Retinal pigment epithelial cell (primary cell): Measurements from ENCODE around the gene PNLDC1.
"Not testable (repeated sequence)": the region's sequence is repeated elsewhere in the genome, so short reads cannot be mapped to it uniquely, and the experiment has no call there.

Source experiments
- DNase-seq: peaks from one replicate; pipeline ENCODE4 v3.0.0-alpha.2; 2010; ENCODE audit warnings: low read depth
- H3K4me3 ChIP-seq: 2 replicates; pipeline ENCODE4 v1.5.1; 2011; ENCODE audit warnings: mild to moderate bottlenecking, low read length, control low read depth, moderate library complexity
- CTCF ChIP-seq: conservative IDR thresholded peaks from 2 replicates; pipeline ENCODE4 v1.5.1; 2011; ENCODE audit warnings: low read depth, low read length, control low read depth, inconsistent platforms

The PNLDC1 gene

GRCh38 chr6:159858259-159858658 is 58.2 kb downstream of the PNLDC1 start:
- H3K4me3 ChIP-seq = no peak overlapping the region
- DNase-seq = no peak
- no peak for TF ChIP-seq CTCF

- no peak for DNase-seq
- no peak overlapping the region for H3K4me3 ChIP-seq
- TF ChIP-seq CTCF = no peak
These were observed 60.4 kb downstream of the PNLDC1 start for GRCh38 chr6:159860482-159860881.

DNA sequence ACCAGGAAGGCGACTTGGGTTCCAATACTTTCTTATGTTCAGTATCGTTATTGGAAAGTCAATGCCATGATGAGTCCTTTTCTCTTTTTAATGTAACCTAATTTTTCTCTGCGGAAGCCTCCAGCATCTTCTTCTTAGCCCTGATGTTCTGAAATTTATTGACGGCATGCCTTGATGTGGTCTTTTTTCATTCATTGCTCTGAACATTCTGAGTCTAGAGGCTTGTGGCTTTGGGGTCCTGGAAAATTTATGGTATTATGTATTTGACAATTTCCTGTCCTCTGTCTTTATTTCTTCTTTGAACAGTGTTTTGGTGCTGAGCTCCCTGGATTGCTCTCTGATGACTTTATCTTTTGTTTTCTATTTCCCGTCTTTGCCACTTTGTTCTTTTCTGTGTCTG is 62.0 kb downstream of the PNLDC1 start:
- no peak for TF ChIP-seq CTCF
- H3K4me3 ChIP-seq = no peak overlapping the region
- DNase-seq = no peak

GRCh38 chr6:159863341-159863740 is 63.3 kb downstream of the PNLDC1 start:
- TF ChIP-seq CTCF = peak; percentile 40
- DNase-seq = peak; percentile 14
- H3K4me3 ChIP-seq = not testable (repeated sequence)

- no peak overlapping the region for H3K4me3 ChIP-seq
- TF ChIP-seq CTCF = no peak
- DNase-seq = no peak
These were observed 65.3 kb downstream of the PNLDC1 start for GRCh38 chr6:159865226-159865920.

DNA sequence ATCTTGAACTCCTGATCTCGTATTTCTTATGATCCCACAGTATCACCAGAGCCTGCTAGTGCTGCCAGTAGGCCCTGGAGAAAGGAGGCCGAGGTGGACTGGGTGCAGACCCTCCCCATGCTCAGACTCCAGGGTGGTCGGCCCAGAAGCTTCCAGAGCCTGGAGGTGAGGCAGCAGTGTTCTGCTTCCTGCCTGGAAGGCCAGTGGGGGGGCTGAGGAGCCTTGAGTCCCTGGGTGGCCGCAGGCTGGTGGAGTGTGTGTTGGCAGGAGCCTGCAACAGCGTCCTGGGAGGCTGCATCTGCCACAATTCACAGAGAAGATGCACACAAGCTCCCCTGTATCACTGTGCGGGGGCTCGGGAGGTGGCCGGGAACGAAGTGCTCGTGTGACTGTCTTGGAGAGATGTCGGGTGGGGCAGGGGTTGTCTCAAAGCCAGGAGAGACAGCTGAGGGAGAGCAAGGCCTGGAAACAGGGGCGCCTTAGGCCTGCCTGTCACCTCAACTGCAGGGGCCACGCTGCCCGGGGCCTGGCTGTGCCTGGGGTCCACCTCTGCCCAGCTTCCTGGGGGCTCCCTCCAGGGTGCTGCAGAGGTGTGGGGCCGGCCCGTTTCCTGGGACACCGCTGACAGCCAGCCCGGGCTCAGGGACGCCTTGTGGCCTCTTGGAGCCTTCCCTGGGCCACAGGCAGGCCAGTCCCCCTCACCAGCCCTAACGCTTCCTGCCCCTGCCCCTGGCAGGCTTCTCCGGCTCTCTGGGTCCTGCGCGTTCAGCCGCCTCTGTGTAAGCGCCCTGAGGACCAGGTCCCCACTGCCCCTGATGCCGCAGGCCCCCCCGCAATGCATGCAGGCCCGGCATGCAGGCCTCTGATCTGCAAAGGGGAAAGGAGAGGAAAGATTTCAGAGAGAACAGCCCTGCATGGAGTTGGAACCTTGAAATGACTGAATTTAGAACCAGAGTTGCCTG is 66.5 kb downstream of the PNLDC1 start:
- TF ChIP-seq CTCF = no peak
- H3K4me3 ChIP-seq = no peak overlapping the region
- DNase-seq = no peak
